GM12875 (cell line): ENCODE measurements around the gene CSNK2A3.

ENCODE experiments used
- H3K4me3 ChIP-seq: one replicate; pipeline ENCODE4 v1.5.1; 2011; ENCODE audit warnings: low read depth, low read length, control low read depth
- TF ChIP-seq, protein P1 (sequence below): IDR thresholded peaks from 2 replicates; pipeline ENCODE4 v1.5.1; 2011; ENCODE audit warnings: low read depth, mild to moderate bottlenecking, control low read depth, inconsistent platforms, low read length, moderate library complexity, borderline replicate concordance; ENCODE audit not compliant: insufficient read depth

Gene CSNK2A3

DNA sequence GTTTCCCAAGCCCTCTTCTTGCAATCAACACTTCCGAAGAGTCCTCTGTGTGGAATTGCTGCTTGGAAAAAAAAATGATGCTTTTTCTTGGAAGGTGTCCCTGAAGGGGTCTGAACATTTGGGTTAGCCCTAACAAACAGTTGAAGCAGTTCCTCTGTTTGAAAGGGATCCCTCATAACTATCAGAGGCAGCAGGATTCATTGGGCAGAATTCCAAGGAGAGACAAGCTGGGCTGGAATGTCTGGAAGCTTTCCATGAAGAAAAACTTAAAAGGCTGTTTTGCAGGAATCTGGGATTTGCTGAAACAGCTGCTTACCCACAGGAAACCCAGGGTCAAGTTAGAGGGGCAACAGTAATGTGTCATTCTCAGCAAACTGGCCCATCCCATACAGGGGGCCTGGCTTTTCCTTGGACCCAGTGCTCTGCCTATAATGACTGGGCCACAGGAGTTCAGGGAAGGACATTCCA, 3.1 kb downstream of the CSNK2A3 start:
- TF ChIP-seq, protein P1, sequence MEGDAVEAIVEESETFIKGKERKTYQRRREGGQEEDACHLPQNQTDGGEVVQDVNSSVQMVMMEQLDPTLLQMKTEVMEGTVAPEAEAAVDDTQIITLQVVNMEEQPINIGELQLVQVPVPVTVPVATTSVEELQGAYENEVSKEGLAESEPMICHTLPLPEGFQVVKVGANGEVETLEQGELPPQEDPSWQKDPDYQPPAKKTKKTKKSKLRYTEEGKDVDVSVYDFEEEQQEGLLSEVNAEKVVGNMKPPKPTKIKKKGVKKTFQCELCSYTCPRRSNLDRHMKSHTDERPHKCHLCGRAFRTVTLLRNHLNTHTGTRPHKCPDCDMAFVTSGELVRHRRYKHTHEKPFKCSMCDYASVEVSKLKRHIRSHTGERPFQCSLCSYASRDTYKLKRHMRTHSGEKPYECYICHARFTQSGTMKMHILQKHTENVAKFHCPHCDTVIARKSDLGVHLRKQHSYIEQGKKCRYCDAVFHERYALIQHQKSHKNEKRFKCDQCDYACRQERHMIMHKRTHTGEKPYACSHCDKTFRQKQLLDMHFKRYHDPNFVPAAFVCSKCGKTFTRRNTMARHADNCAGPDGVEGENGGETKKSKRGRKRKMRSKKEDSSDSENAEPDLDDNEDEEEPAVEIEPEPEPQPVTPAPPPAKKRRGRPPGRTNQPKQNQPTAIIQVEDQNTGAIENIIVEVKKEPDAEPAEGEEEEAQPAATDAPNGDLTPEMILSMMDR = no peak
- no peak overlapping the region for H3K4me3 ChIP-seq

DNA sequence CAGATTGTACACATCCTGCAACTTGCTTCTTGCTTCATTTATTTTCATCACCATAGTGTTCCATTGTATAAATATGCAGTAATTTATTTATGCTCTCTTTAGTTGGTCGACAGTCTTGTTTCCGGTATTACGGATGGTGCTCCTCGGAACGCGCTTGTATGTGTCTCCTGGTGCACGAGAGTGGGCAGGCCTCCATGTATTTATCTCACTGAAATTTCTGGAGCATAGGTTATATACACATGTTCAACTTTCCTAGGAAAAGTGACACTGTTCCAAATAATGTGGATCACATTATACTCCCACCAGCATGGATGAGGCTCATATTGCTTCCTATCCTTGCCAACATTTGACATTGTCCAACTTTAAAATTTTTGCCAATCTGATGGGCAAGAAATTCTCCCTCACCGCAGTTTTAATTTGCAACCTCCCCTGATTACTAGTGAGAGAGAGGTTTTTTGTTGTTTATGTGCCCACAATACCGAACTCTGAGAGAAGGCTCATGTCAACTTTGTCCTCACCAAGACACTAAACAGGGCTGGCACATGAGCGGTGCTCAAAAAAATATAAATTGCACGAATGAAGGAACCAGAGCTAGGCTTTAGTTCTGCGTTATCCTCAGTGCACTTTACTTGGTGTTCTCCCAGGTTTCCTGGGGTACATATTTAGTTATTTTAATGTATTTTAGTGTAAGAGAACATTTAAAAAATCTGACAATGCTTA, 3.8 kb downstream of the CSNK2A3 start:
- TF ChIP-seq, protein P1 = no peak
- H3K4me3 ChIP-seq = no peak overlapping the region

DNA sequence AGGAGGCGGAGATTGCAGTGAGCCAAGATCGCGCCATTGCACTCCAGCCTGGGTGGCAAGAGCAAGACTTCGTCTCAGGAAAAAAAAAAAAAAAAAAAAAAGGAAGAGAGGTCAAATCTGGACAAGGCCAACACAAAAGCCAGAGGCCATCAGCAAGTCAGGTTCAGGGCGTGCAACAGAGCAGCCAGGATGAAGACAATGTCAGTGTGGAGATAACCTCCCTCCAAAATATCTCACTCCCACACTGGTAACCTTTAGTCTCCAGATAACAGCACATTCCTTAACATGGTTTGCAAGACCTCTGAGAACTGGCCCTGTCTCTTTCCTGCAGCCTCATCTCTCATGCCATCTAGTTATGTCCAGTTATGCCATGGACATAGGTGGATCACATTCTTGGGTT, 4.7 kb downstream of the CSNK2A3 start:
- H3K4me3 ChIP-seq = no peak overlapping the region
- TF ChIP-seq, protein P1 = no peak

DNA sequence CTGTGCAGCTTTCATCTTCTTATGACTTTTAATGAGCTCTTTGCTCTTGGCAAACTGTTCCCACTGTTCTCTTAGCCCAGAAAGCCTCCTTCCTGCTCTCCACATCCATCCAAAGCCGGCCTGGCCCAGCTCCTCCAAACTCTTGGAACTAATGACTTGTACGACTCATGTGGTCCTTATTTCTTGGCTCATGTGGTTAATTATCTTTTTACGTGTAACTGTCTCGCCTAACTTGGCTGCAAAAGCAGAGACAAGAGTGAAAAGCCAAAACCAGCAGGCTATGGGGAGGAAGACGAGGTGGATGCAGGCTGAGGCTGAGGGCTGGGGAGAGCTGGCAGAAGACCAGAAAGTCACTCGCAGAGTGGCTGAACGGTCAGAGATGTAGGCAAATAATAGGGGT, 5.5 kb downstream of the CSNK2A3 start:
- TF ChIP-seq, protein P1 = no peak
- no peak overlapping the region for H3K4me3 ChIP-seq

DNA sequence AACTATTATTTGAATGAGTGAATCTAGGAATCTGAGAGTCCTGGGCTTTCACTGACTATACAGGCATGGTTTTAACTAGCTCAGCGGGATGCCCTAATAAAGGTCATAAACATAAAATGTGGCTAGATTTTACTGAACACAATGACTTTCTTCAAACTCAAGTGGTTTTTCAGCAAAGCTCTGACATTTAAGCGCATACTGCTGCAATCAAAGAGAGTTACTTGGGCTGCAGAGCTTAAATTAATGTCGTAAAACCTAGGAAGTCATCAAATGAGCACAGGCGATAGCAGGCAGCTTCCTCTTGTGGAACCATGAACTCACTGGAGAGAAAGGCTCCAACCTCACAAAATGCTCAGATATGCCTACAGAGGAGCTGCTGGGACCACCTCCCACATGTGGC, 6.7 kb downstream of the CSNK2A3 start:
- H3K4me3 ChIP-seq = no peak overlapping the region
- TF ChIP-seq, protein P1 = no peak

DNA sequence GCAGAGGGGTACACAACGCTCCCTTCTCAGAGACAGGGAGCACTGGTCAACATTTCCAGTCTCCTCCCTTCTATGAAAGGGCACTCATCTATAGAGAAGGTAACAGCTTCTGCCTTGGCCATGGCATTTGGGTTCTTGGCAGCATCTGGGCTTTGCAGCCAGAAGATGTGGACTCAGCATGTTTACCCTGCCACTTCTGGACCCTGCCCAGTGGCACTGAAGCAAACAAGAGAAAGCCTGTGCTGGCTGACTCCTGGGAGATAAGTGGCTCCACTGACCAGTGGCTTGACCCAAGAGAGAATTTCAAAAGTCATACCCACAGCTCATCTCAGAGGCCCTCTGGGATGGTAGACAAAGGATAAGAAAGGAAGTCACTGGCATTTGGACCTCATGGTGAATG, 8.0 kb downstream of the CSNK2A3 start:
- TF ChIP-seq, protein P1 = no peak
- H3K4me3 ChIP-seq = no peak overlapping the region

DNA sequence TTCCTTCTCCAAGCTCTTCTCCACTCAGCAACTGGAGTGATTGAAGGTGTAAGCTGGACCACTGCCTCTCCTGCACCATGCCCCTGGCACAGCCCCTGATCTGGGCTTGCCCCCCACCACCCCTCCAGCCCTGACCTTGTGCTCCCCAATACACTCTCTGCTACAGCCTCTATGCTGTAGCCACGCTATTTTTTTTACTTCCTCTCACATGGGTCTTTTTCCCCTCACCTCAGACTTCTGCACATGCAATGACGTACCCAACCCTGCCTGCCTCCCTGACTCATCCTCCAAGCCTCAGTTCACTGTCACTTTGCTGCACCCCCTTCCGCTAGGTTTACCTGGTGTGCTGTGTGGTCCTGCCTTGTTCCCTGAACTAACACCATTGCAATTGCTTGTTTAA, 9.0 kb downstream of the CSNK2A3 start:
- TF ChIP-seq, protein P1 = no peak
- H3K4me3 ChIP-seq = no peak overlapping the region
